ENCODE measurements around the gene KRT81.
"Not testable (repeated sequence)": the region's sequence is repeated elsewhere in the genome, so short reads cannot be mapped to it uniquely, and the experiment has no call there.

KRT81 gene

GRCh38 chr12:52267699-52268098 is 23.6 kb downstream of the KRT81 start:
- no peak for DNase-seq

DNA sequence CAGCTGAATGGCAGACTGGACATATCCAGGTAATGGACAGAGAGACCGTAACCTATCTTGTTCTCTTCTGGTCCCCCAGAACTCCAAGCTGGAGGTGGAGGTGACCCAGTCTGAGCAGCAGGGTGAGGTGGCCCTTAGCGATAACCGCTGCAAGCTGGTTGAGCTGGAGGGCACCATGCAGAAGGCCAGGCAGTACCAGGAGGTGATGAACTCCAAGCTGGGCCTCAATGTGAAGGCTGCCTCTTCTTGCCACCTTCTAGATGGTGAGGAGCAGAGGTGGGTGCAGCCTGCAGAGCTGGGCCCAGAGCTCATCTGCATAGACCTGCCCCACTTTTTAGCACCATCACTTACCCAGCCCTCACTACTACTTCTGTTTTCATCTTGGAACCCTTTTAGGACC is 24.1 kb downstream of the KRT81 start:
- DNase-seq = no peak

GRCh38 chr12:52266514-52266913 is 24.8 kb downstream of the KRT81 start:
- DNase-seq = no peak

- DNase-seq = no peak
These were observed 26.9 kb downstream of the KRT81 start for GRCh38 chr12:52264435-52264825.

DNA sequence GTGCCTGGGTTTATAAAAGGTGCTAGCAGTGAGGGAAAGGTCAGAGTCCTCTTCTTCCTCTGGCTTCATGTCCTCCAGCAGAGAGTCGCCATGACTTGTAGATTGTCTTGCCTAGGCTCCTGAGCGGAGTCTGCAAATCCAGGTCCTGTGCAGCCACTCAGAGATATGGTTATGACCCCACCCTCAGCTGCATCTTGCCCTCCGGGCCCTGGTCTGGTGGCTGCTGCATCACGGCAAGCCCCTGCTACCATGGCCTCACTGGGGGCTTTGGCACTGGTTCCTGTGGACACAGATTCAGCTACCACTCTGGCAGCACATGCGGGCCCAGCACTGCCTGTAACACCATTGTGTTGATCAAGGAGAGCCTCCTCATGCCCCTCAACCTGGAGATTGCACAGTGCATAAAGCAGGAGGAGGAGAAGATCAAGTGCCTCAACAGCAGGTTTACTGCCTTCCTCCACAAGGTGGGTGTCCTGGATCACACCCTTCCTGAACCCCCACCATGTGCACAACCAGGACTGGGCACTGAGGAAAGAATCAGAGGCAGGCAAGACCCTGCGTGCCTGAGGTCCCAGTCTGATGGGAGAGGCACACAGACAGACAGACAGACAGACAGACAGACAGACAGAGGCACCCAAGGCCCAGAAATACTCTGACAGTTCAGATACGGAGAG is 27.4 kb downstream of the KRT81 start:
- DNase-seq = no peak

GRCh38 chr12:52262286-52262685 is 29.0 kb downstream of the KRT81 start:
- no peak for DNase-seq

DNA sequence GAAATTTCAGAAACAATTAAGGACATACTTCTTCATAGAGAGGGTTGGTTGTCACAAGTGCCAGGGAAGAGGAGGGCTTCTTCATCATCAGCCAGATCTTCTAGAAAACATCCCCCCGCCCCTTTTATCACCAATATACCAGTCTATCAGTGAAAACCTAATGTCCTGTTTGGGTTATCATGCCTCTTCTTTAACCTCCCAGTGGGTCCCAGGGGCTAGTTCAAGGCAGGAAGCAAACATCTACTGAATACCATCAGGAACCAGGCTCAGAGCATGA is 30.2 kb downstream of the KRT81 start:
- DNase-seq = no peak

DNA sequence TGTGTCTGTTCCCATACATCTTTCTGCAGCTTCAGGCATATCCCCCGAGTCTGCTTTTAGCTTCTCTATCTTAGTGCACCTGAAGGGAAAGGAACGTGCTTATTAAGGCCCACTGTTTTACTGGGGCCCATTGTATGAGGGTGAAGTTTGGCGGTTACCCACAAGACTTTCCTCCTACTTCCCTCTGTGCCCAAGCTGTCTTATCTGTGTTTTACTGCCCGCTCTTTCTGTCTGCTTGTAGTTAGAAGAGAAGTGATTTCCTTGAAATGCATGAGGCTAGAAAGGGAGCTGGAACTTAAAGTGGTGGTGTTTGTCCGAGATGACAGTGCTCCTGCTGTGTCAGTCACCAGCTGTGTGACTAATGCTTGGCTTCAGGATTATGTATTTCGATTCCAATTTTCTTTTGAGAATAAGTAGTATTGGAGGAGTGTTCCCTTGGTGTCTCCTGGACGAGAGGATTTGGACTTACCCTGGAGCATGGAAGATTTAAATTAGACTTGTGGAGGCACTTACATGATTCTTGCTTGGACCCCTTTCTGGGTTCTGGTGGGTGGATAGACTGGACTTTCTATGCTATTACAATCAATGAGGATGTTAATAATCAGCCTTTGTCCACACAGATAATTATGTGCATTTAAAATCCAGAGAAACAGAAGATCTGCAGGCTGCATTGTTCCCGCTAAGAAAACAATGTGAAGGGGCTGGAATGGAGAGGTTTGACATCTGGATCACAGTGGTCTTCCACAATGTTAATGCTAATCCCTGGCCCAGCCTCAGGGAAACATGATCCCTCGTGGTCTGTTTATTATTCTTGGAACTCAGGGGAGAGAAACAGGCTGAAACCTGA is 30.8 kb downstream of the KRT81 start:
- no peak for DNase-seq

- no peak for DNase-seq
These were observed 31.6 kb downstream of the KRT81 start for GRCh38 chr12:52259657-52260243.

DNA sequence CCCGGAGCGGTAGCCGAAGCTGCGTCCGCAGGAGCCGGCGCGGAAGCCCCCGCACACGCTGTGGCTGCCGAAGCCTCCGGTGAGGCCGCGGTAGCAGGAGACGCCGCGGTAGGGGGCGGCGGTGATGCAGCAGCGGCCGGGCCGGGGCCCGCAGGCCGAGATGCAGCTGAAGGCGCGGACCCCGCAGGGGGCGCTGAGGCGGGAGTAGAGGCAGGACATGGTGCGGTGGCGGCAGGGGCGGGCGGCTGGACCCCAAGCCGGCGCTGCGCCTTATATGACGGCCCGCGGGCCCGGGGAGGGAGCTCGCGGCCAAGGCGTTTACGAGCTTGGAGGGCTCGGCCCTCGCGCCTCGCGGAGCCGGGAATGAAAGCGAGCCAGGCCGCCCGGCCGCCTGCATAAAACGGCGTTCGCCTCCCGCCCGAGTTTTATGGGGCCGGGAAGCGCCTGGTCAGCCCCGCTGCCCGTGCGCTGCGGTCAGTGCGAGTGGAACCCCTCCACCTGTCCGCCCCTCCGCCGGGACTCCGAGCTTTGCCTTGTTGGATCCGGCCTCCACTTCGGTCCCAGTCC is 32.9 kb downstream of the KRT81 start:
- no peak for DNase-seq

DNA sequence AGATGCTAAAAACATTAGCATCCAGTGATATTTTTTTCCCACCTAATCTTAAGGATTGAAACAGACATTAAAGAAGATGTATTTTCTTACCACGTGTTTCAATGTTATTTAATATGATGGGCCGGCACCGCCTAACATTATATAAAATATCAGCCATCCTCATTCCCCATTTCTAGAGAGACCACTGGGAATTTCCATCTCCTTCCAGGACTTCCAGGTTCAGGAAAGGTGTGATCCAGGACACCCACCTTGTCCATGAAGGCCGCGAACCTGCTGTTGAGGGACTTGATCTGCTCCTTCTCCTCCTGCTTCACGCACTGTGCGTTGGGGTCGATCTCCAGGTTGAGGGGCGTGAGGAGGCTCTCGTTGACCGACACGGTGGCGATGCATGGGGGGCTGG is 33.4 kb downstream of the KRT81 start:
- not testable (repeated sequence) for DNase-seq

DNA sequence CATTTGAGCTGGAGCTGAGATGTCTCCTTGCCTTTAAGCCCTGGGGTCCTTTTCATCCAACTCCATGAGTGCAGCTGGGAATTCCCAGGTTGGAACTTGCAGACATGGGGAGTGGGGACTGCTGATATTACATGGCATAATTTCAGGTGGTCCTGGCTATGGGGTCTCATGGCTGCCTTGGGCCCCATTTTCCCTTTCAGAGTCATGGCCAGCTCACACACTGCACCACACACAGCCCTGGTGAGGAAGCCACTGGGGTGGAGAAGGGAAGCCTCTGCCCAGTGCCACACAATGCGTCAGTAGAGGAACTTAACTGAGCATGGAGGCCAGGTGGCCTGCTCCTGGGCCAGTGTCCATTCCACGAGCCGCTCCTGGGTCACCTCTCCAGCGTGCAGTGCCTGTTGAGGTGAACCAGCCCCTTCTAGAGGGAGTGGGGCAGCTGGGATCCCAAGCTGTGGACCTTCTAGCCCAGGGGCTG is 34.2 kb downstream of the KRT81 start:
- DNase-seq = no peak

- DNase-seq = no peak
These were observed 34.8 kb downstream of the KRT81 start for GRCh38 chr12:52256584-52256935.

DNA sequence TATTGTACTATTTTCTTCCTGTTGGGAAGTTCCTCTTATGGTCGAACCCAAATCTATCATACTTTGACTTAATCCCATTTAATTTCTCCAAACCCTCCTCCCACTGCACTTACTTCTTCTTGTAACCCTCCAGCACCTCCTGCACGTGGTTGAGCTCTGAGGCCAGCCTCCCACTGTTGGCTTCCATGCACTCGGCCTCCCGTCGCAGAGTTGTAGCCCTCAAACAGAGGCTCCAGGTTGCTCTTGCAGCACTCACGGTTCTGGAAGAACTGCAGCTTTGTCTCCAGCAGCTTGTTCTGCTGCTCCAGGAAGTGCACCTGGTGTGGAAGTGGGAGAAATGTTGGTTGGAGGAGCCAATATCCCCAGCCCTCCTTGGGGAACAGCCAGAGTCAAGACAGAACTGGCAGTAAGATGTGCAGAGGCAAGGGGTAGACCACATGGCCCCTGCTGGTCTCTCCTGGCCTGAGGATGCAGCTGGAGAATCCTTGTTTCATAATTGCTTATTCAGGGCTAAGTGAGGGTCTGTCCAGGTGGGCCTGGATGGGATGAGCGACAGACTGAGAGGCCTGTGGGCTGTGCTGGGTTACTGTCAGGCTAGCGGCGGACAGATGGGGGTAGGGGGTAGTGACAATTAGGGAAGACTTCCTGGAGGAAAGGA is 35.3 kb downstream of the KRT81 start:
- no peak for DNase-seq

GRCh38 chr12:52254965-52255751 is 36.2 kb downstream of the KRT81 start:
- no peak for DNase-seq

DNA sequence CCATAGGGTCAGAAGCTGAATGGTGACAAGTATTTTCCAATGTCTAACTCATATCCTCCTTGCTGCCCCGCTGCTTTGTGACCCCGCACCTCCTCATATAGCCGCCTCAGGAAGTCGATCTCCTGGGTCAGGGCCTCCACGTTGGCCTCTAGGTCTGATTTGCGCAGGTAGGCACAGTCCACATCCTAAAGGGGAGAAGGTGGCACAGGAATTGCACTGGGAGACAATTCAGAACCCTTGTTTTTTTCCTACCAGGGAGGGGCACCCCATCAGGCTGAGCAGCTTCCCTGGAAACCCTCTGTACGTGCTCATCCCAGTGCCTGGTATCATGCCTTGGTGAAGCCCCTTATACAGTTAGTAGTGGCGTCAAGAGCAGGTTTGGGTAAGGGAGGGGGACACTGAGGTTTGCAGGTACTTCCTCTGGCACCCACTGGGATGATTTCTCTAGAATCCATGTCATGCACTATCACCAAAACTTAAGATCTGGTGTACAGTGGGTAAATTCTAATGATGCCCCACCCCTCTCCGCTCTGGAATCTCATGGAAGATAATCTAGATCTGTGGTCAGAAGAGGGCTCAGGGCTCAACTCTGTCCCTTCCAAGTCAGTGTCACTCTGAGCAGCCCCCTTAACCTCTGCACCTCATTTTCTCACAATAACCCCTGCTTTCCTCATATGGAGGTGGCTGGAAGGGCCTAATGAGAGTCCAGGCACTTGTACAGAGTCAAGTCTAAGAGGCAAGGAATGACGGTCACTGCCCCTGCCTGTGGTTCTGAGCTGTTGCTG is 37.0 kb downstream of the KRT81 start:
- DNase-seq = no peak

- DNase-seq = no peak
These were observed 37.7 kb downstream of the KRT81 start for GRCh38 chr12:52253391-52254179.

- no peak for DNase-seq
These were observed 38.5 kb downstream of the KRT81 start for GRCh38 chr12:52252728-52253343.

GRCh38 chr12:52252175-52252615 is 39.1 kb downstream of the KRT81 start:
- not testable (repeated sequence) for DNase-seq

GRCh38 chr12:52251367-52252051 is 39.8 kb downstream of the KRT81 start:
- no peak for DNase-seq
